GM19043 (cell line): ENCODE measurements around the gene CASP2.
"Not testable (repeated sequence)": the region's sequence is repeated elsewhere in the genome, so short reads cannot be mapped to it uniquely, and the experiment has no call there.

ENCODE experiments used
- ATAC-seq: cut with Tn5 transposase; IDR thresholded peaks from one replicate; pipeline ENCODE4 v1.9.1; 2021; ENCODE audit warnings: low read depth; ENCODE audit not compliant: unreplicated experiment

Gene CASP2

DNA sequence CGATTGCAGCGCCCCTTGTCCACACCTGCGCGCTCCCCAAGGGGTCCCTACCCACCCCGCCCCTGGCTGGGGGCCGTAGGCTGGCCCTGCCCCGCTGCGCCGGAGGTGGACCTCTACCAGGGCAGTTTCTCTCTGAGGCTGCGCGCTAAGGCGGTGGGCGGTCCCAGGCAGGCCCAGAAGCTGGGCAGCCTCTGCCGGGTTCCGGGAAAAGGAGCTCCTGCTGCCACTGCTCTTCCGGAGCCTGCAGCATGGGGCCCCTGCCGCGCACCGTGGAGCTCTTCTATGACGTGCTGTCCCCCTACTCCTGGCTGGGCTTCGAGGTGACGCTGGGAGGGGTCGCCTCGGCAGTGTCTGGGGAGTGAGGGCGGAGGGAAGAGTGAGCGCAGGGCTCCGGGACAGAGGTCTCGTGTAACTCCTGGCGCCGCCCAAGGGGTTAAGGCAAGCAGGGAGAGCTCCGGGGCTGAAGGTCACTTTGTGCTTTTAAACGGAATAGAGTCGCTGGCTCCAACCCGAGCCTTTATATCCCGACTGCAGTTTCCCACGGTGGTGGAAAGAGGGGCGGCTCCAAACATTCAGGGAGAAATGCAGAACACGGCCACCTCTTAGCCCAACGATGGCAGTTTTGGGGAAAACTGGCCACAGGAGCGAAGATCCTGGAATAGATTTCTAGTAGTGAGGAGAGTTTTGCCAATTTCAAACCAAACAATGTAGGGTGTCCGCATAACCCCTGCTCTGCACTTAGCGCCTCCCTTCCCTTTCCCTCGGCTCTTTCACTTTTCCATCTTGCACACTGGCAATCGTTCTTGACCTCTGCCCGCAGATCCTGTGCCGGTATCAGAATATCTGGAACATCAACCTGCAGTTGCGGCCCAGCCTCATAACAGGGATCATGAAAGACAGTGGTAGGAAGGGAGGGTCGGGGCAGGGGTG, 24.6 kb upstream of the CASP2 start, which contains the start of gene GSTK1:
TSS of gene GSTK1 (plus strand) at position 176 of the 930 bp plus-strand sequence. CDS start at position 249, 73 bp downstream.
- peak; percentile 98 for ATAC-seq

DNA sequence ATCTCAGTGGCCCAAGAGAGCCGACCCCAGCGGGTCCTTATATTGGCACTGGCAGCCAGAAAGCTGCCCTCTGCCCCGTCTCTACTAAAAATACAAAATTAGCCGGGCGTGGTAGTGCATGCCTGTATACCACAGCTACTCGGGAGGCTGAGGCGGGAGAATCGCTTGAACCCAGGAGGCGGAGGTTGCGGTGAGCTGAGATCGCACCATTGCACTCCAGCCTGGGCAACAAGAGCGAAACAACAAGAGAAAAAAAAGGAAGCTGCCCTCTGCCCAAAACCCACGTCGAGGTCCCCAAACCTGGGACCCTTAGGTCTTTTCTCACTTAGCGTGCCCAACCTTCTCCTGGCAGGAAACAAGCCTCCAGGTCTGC, 24.0 kb upstream of the CASP2 start:
- ATAC-seq: not testable (repeated sequence)

- no peak for ATAC-seq
These were observed 23.0 kb upstream of the CASP2 start for GRCh38 chr7:143265017-143265693.

DNA sequence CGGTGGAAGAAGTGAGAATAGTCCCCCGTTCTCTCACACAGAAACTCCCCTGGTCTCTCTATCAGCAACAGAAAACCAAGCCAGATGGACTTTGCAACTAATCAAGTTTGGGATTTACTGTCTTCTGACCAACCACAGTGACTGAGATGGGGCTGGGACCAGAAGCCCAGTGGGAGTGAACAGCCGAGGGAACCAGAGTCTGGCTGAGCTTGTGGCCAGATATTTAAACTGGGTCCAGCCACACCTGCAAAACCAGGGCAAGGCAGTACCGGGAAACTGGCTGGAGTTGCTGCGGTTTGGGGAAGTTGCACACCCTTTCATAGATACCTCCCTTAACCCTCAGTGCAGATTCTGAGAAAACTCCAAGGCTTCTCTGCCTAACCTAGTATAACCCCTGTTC, 18.9 kb upstream of the CASP2 start:
- no peak for ATAC-seq

GRCh38 chr7:143271240-143271639, 16.9 kb upstream of the CASP2 start:
- ATAC-seq: no peak

GRCh38 chr7:143272871-143273270, 15.3 kb upstream of the CASP2 start:
- ATAC-seq: no peak

DNA sequence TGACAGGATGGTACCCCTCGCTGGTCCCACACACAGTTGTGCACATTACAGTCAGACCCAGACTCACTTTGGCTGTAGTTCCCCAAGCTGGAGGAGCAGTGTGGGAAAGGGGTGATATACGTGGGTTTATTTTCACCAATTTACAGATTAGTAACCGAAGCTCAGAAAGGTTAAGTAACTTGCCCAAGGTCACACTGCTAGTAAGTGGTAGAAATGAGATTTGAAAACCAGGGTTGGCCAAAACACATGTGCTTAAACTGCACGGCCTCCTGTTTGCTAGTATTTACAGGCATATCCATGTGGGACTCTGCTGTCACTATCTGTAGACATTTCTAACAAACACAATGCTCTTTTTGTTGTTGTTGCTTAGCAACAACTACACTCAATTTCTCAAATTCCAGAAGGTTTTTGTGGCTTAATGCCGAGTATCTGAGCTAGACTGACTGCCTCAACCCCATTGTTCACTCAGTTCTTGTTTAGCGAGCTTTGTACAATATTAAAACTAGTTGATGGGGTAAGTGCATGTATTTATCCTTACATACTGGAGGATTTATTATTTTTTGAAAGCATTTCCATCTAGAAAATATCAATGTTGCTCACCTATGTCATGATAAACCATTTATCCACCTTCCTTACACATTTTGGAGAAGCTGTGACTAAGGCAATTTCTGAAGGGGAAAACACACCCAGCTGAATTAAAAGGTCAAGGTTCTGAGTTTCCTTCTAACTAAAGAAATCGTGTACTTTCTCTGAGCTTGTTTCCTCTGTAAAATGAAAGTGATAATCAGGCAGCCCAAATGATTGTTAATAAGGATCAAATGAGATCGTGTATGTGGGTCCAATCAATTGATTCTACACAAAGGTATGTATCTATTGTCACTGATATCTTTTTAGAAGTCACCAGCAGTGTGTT, 8.7 kb upstream of the CASP2 start:
- ATAC-seq: no peak

DNA sequence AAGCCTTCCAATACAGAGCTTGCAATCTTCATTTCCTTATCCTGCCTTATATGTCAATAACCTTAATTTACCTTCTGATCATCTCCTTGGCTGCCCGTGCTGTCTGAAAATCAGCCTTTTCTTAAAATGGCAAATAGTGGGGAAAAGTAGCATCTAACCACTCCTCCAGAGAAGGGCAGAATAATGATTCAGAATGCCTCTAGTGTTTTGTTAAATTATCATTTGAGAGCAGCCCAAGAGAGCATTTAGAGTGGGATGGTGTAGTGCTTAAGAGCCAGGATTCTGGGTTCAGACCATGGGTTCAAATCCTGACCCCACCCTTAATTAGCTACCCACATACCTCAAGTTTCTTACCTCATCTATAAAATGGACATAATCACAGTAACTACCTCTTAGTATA, 8.0 kb upstream of the CASP2 start:
- ATAC-seq: no peak

DNA sequence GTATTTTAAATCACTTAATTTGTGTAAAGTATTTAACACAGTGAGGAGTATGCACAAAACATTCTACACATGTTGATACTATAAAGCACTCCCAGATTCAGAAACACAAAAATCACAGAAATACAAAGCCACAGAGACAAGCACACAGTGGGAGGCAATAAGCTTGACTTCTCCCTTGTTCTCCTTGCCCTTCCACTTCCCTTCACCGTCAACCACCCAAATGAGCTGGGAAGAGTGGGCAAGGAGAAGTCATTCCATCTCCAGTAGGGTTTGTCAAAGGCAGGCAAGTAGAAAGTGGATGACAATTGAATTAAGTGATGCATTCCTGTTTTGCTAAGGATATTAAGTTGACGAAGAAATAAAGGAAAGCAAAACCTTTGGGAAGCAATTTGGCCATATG, 7.6 kb upstream of the CASP2 start:
- no peak for ATAC-seq

DNA sequence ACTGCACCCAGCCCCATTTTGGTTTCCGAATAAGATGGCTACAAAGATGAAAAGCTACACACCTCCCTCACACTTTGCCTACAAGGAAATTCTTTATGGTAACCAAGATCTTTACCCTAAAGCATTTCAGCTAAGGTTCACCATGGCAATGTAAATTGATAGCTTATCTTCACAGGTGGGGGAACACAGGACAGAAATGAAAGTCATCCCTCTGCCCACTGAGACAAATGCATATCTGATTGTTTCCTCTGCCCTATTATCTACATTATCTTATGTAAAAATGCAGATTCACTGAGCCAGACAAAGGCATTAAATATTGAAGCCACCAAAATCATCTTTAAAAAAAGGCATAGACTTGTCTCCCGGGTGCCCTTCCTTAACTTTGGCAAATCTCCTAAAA, 6.6 kb upstream of the CASP2 start:
- no peak for ATAC-seq

- no peak for ATAC-seq
These were observed 6.0 kb upstream of the CASP2 start for GRCh38 chr7:143282124-143282523.

- ATAC-seq: no peak
These were observed 4.8 kb upstream of the CASP2 start for GRCh38 chr7:143283381-143283780.

GRCh38 chr7:143284591-143285469, 3.3 kb upstream of the CASP2 start, which contains the start of gene TMEM139:
TMEM139 (plus strand) TSS chr7:143284958; CDS start chr7:143285958, 1,000 bp downstream.
- no peak for ATAC-seq

DNA sequence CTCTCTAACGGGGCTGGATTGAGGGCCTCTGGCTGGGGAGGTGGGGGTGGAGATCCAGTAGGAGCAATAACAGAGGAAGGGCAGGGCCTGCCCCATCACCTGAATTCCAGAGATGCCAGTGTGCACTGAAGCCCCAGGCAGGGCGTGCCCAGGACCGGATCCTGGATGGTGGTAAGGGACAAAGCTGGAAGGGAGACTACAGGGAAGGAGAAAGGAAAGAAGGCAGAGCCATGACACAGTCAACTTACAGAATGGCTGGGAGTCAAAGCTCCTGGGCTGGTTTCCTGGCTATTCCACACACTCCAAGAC, 2.7 kb upstream of the CASP2 start:
- no peak for ATAC-seq

GRCh38 chr7:143285806-143286521, 2.2 kb upstream of the CASP2 start:
- ATAC-seq: no peak

DNA sequence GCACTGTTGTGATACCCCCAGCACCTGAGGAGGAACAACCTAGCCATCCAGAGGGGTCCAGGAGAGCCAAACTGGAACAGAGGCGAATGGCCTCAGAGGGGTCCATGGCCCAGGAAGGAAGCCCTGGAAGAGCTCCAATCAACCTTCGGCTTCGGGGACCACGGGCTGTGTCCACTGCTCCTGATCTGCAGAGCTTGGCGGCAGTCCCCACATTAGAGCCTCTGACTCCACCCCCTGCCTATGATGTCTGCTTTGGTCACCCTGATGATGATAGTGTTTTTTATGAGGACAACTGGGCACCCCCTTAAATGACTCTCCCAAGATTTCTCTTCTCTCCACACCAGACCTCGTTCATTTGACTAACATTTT, 1.6 kb upstream of the CASP2 start:
- no peak for ATAC-seq

- no peak for ATAC-seq
These were observed 714 bp upstream of the CASP2 start for GRCh38 chr7:143287339-143287934.

DNA sequence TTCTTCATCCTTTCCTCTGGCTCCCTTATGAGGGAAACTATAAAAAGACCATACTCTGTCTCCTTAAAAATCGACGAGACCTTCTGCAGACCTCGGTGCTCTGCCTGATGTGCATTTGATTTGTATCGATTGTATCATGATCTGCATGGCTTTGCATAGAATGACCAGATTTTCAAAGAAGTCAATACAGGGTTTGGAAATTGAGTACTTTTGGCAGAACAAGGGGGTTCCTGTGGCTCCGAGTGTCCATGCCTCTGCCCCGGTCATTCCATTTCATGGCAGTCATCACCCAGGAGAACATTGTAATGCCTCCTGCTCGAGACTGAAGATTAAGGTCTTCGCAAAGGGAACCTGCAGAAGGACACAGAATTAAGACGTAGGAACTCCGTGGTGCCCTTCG, 685 bp downstream of the CASP2 start:
- ATAC-seq: peak; percentile 0

GRCh38 chr7:143289421-143289820, 1.3 kb downstream of the CASP2 start:
- ATAC-seq: no peak
